GM18508 (cell line): ENCODE results near the gene ERBB4.
"Not testable (repeated sequence)": the region's sequence is repeated elsewhere in the genome, so short reads cannot be mapped to it uniquely, and the experiment has no call there.

Source experiments
- ATAC-seq: cut with Tn5 transposase; IDR thresholded peaks from one replicate; pipeline ENCODE4 v1.9.1; 2021; ENCODE audit warnings: moderate number of reproducible peaks; ENCODE audit not compliant: insufficient read depth, unreplicated experiment

ERBB4 gene

DNA sequence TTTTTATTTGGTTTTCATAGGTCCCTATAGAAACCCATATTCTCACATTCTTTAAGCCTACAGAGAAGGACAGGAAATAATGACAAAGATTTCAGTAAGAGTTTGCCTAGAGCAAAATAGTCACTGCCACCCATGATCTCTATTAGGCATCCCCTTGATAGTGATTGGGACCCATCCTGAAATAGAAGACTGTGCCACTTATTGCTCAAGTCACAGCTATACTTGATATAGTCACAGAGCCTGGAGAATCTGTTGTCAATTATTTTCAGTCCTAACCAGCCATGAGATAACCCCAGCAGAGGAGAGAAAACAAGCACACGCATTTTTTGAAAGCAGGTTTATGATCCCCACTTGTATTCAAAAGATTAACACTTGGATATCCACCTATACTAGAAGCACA lies 8.2 kb downstream of the ERBB4 start:
- ATAC-seq = no peak

DNA sequence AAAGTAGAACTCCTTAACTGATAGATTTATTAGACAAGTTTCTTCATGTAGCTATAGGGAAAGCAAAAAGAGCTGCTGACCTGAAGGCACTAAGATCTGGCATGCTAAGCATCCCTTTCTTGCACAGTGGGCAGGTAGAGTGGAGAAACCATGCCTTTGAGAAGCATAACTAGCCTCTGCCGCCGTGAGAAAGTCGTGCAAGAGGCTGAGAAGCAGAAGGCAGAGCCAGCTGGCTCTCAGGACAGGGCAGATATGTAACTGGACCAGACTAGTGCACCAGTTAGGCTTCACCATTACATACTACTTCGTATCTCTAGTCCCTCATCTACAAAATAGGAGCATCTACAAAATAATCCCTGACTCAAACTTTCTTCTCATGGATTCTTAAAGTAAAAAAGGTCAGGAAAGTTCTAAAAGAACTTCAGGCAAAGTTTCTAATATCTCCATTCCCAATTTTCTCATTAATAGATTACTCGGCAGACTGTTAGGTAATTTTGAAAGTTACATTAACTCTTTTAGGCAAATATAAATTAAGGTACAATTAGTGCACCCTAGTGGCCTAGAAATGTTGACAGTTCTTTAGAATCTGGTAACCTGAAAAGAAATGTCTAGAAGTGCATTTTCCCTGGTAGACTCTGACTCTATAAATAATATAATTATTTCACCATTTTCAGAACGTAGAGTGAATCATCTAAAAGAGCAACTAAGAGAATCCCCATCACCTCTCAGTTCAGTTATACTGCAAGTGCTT lies 10.3 kb downstream of the ERBB4 start:
- no peak for ATAC-seq

GRCh38 chr2:212526059-212526458 lies 12.5 kb downstream of the ERBB4 start:
- no peak for ATAC-seq

DNA sequence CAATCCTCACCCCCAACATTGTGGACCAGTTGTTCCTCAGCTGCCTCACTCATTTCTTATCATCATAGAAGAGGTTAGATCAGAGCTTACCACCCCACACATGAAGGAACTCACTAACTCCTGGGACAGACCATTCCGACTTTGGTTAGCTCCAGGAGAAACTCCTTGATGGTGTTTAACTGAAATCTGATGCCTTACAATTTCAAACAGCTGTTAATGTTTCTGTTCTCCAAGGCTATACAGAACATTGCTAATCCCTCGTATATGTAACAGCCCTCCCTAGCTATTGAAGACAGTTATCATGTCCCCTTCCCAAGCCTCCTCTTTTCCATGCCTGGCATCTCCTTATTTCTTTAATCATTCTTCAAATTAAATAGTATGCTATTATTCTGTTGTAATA lies 14.8 kb downstream of the ERBB4 start:
- ATAC-seq = no peak

- no peak for ATAC-seq
Observed at GRCh38 chr2:212520340-212520739, 18.3 kb downstream of the ERBB4 start.

- no peak for ATAC-seq
Observed at GRCh38 chr2:212517693-212518092, 20.9 kb downstream of the ERBB4 start.

DNA sequence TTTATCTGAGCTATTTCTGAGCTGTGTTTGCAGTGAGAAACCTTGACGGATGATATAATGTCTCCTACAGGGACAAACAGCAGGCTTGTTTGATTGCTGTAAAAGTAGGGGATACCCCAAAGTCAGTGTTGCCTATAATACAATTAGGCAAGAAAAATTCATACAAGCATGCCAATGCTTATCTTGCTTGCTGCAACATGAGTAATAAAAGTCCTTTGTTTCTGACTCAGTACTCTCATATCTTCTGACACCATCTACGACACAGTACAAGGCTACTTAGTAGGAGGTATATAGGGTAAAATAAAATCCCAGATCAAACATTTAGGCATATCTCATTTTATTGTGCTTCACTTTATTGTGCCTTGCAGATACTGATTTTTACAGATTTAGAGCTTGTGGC lies 33.0 kb downstream of the ERBB4 start:
- ATAC-seq = peak; percentile 90

GRCh38 chr2:212495046-212495445 lies 43.6 kb downstream of the ERBB4 start:
- no peak for ATAC-seq

DNA sequence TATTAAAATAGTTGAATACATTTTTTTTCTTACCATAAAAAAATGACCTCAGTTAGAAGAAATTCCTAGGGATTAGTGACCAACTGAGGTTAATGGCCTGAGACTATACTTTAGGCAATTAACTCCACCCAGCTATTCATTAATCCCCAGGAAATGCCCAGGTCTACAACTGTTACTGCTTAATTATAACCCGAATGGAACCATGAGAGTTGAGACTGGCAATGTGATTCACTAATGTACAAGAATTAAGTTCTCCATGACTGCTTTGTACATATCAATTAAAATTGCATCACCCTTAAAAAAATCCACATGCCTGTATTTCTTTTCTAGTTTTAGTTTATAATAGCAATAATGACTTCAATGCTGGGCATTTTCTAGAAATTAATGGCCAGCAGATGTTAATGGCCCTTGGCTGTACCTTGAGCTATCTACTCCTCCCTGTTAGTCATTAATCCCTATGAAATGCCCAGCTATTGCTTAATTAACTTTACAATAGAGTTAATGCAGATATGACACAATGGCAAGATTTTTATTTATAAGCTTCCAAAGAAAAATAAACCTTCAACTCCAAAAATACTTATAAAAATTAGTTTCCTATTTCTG lies 44.1 kb downstream of the ERBB4 start:
- no peak for ATAC-seq

DNA sequence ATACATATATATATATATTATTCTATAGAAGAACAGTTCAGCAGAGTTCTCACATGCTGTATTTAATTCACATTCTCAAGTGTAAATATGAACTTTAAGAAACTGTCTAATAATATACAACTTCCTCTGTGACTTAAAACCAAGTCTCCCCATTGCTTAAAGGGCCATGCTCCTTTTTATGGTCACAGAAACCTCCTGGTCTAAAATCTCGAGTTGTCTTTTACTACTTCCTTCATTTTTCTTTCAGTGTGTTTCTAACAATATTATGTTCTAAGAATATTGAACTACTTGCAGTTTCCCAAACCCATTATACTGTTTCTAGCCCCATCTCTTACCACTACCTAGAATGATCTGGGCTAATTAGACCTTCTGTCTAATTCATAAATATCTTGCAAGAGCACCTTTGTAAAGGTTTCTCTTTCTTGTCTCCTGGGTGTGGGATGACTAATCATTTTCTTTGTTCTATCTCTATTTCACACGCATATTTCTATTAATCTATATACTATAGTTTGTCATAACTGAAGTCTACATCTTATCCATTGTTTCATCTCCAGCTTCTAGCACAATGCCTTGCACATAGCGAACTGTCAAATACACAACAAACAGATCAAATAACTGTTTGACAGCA lies 48.8 kb downstream of the ERBB4 start:
- peak; percentile 72 for ATAC-seq

DNA sequence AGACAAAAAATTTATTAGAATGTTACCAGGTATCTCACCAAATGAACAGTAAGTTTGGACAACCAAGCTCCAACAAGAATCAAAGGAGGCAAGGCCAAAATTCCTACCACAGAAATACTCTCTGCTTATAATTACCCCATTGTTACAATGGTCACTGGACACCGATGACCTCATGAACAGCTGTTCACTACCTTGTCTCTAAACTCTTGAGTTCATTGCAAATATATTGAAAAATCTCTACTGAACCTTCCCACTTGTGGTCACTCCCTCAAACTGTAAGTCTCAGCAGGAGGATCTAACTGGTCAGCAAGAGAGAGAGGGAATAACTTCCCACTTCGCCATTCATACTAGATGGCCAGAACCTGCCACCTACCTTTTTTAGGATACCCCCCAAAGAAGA lies 50.0 kb downstream of the ERBB4 start:
- ATAC-seq = no peak

GRCh38 chr2:212484563-212485080 lies 54.0 kb downstream of the ERBB4 start:
- no peak for ATAC-seq

DNA sequence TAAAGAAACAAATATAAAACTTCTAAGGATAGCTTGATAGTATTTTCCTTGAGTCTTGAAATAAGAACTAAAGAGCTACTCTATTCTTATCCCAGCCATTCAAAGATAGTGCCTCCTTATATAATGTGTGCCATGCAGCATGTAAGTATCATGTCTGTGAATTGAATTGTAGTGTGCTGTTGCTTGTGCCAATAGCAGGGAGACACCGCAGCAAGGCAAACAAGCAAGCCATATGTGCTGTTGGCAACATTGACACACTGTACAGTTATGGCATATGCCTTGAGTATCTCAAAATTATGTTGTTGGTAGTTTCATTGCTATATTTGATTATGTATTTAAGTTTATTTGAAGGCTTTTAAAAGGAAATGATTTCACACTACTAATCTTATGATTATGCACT lies 58.2 kb downstream of the ERBB4 start:
- no peak for ATAC-seq

DNA sequence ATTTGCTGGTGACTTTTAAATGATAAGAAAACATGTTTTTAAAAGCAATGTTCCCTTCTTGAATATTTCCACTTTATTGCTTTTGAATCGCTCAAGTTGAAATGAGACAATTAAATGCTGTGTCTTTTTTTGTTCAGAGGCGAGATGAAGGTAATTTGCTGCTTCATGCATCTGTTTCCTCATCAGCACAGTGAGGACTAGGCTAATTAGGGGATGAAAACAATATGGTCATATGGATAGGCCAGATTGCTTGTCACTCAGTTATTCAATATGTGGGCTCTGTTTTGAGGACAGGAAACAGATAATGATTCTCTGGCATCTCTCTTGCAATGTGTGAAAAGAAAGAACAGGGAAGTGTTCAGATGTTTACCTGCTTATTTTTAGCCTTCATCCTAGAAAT lies 61.0 kb downstream of the ERBB4 start:
- ATAC-seq = no peak

GRCh38 chr2:212473211-212473610 lies 65.4 kb downstream of the ERBB4 start:
- no peak for ATAC-seq

DNA sequence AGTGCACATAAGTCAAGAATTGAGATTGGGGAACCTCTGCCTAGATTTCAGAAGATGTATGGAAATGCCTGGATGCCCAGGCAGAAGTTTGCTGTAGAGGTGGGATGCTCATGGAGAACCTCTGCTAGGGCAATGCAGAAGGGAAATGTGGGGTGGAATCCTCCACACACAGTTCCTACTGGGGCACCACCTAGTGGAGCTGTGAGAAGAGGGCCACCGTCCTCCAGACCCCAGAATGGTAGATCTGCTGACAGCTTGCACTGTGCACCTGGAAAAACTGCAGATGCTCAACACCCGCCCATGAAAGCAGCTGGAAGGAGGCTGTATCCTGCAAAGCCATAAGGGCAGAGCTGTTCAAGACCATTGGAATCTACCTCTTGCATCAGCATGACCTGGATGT lies 71.1 kb downstream of the ERBB4 start:
- not testable (repeated sequence) for ATAC-seq

GRCh38 chr2:212465456-212465855 lies 73.1 kb downstream of the ERBB4 start:
- ATAC-seq = peak; percentile 61

GRCh38 chr2:212461708-212462107 lies 76.9 kb downstream of the ERBB4 start:
- ATAC-seq = not testable (repeated sequence)

- no peak for ATAC-seq
Observed at GRCh38 chr2:212454149-212454548, 84.5 kb downstream of the ERBB4 start.

DNA sequence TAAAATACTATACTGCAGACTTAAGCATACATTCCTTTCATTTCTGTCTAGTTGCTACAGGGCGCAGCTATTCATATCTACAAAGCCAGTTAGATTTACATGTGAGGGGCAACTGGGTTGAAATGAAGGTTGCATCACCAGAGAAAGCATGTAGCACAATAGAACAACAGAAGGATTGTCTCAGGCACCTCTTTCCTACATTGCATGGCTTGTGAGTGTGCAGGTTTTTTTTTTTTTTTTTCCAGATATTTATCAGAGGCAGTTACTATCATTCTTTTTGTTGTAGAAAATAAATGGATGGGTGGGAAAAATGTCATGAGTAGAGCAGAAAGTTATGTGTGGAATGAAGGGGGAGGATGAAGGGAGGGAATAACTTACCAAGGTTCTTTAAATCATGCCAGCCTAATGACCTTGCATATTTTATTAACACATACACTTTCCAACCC lies 86.8 kb downstream of the ERBB4 start:
- ATAC-seq = no peak

GRCh38 chr2:212448698-212449097 lies 89.9 kb downstream of the ERBB4 start:
- ATAC-seq = no peak
